SJCRH30 (cell line): ENCODE results near the gene MRPL39. TPM values are rescaled to one million over a fixed set of nuclear protein-coding genes. Genes with fewer than 3 reads are reported as not detected.

ENCODE experiments used
- DNase-seq, 2 experiments: peaks; one replicate each; pipeline ENCODE4 v3.0.0-alpha.2; 2015 to 2020
- H3K27ac ChIP-seq: fragments of 250-450 bp; sonication (Bioruptor Pico); 2 replicates; pipeline ENCODE4 v1.5.1; 2020; ENCODE audit warnings: mild to moderate bottlenecking, moderate library complexity
- H3K27me3 ChIP-seq: fragments of 250-450 bp; sonication (Bioruptor Pico); 2 replicates; pipeline ENCODE4 v1.5.1; 2020; ENCODE audit warnings: mild to moderate bottlenecking, moderate library complexity
- H3K36me3 ChIP-seq: fragments of 250-450 bp; sonication (Bioruptor Pico); 2 replicates; pipeline ENCODE4 v1.5.1; 2020; ENCODE audit warnings: mild to moderate bottlenecking, moderate library complexity
- H3K4me1 ChIP-seq: fragments of 250-450 bp; sonication (Bioruptor Pico); 2 replicates; pipeline ENCODE4 v1.5.1; 2020; ENCODE audit warnings: mild to moderate bottlenecking, moderate library complexity
- H3K4me3 ChIP-seq: fragments of 250-450 bp; sonication (Bioruptor Pico); 2 replicates; pipeline ENCODE4 v1.5.1; 2020; ENCODE audit warnings: mild to moderate bottlenecking, moderate library complexity
- H3K9me3 ChIP-seq: fragments of 250-450 bp; sonication (Bioruptor Pico); replicated peaks from 2 replicates; pipeline ENCODE4 v1.5.1; 2020; ENCODE audit warnings: mild to moderate bottlenecking, moderate library complexity
- total RNA-seq: library from RNA; depleted of rRNA; stranded (reverse); fragments of >200 nt; shearing (Covaris generic); gene quantifications from 2 replicates; pipeline ENCODE4 v1.2.3, GENCODE V29; 2014; rRNA removed

Gene MRPL39
- total RNA-seq = 86.2 and 95.0 TPM in 2 replicates

GRCh38 chr21:25607151-25608043, at the start of gene MRPL39:
TSS of gene MRPL39 (minus strand) at chr21:25607481. CDS start at chr21:25607475, 6 bp downstream.
- Histone ChIP-seq H3K27ac (peak within 1 kb of the TSS; percentile 79), H3K4me3 (peak within 1 kb of the TSS; percentile 90), H3K4me1 (no peaks in the 10 kb centered on the region), H3K9me3 (no peaks in the 10 kb centered on the region), H3K36me3 (peaks cover 34% of the 10 kb centered on the region), H3K27me3 (no peaks in the 10 kb centered on the region)
- DNase-seq = peak; percentile 93 to 94

DNA sequence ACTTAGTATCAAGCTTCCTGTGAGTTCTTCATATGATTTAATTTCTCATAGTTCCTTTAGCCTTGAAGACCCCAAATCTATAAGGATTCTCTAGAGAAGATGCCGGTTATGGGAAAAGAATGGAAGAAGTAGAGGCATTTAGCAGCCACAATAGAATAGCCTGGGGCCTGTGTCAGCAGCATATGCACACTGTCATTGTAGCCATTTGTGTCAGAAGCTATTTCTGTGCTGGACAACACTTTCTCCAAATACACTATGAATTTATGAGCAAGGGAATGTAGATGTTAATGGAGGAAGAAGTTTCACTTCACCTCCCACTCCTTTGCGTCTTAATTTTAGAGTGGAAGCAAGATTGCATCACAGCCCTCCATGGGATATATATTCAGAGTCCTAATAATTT, 49.1 kb upstream of the MRPL39 start:
- Histone ChIP-seq H3K27ac (no peak overlapping the region), H3K4me3 (no peak overlapping the region)
- DNase-seq = no peak

DNA sequence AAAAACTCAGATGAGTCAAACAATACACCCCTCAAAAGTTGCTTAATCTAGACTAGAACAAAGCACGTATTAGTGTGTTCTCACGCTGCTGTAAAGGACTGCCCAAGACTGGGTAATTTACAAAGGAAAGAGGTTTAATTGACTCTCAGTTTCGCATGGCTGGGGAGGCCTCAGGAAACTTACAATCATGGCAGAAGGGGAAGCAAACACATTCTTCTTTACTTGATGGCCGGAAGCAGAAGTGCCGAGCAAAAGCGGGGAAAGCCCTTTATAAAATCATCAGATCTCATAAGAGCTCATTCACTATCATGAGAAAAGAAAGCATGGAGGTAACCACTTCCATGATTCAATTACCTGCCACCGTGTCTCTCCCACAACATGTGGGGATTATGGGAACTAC, 41.9 kb upstream of the MRPL39 start:
- no peaks in the 10 kb centered on the region for H3K27me3 ChIP-seq
- H3K4me3 ChIP-seq = no peak overlapping the region
- no peaks in the 10 kb centered on the region for H3K4me1 ChIP-seq
- H3K36me3 ChIP-seq = no peaks in the 10 kb centered on the region
- H3K9me3 ChIP-seq = no peaks in the 10 kb centered on the region
- DNase-seq = no peak
- H3K27ac ChIP-seq = no peak overlapping the region

More for the DNA sequence above, 49.1 kb upstream of the MRPL39 start:
- Histone ChIP-seq H3K36me3 (no peaks in the 10 kb centered on the region), H3K27me3 (no peaks in the 10 kb centered on the region), H3K4me1 (no peaks in the 10 kb centered on the region), H3K9me3 (no peaks in the 10 kb centered on the region)

GRCh38 chr21:25647647-25648046, 40.4 kb upstream of the MRPL39 start:
- no peak overlapping the region for H3K4me3 ChIP-seq
- no peaks in the 10 kb centered on the region for H3K9me3 ChIP-seq
- H3K36me3 ChIP-seq = 0 out of 2 replicates have a peak, but pooled peaks cover 2% of the 10 kb centered on the region
- no peaks in the 10 kb centered on the region for H3K27me3 ChIP-seq
- no peaks in the 10 kb centered on the region for H3K4me1 ChIP-seq
- DNase-seq = no peak
- H3K27ac ChIP-seq = no peak overlapping the region

DNA sequence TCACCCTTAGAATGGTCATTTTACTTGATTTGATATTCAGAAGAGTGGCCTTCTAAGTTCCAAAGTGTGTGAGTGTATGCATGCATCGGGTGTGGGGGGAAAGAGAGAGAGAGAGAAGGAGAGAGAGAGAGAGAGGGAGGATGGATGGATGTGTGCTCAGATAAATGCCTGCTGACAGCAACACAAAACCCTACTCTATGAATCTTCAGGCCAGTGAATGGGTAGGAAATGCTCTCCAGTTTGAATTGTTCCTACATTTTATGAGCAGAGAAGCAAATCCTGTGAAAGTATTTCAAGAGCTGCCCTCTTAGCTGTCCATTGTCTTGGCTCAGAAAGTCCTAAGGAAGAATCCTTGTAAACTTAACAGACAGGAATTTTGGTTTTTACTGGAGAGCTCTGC, 39.2 kb upstream of the MRPL39 start:
- H3K27me3 ChIP-seq = no peaks in the 10 kb centered on the region
- DNase-seq = no peak
- 0 out of 2 replicates have a peak, but pooled peaks cover 2% of the 10 kb centered on the region for H3K36me3 ChIP-seq
- H3K4me3 ChIP-seq = no peak overlapping the region
- no peak overlapping the region for H3K27ac ChIP-seq
- no peaks in the 10 kb centered on the region for H3K9me3 ChIP-seq
- H3K4me1 ChIP-seq = no peaks in the 10 kb centered on the region

DNA sequence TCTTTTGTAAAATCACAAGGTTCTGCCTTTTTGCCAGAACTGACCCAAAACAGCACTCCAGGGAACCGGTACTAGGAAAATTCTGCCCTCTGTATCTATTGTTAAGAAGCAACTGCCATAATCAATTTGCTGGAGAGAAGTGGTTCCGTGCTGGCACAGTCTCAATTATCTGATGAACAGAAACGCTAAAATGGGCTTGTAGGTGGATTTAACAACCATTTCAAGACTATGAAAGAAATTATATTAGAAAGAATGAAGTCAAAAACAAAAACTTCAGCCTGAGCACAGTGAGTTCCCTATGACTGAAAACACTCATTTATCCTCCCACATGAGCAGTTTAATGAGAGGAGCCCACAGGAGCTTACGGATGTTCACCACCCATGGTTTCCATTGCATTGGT, 36.2 kb upstream of the MRPL39 start:
- no peak for DNase-seq
- no peak overlapping the region for H3K4me3 ChIP-seq
- no peaks in the 10 kb centered on the region for H3K9me3 ChIP-seq
- 0 out of 2 replicates have a peak, but pooled peaks cover 2% of the 10 kb centered on the region for H3K36me3 ChIP-seq
- peaks cover 5% of the 10 kb centered on the region; the same call in 1 of the 2 replicates for H3K4me1 ChIP-seq
- no peaks in the 10 kb centered on the region for H3K27me3 ChIP-seq
- no peak overlapping the region for H3K27ac ChIP-seq

DNA sequence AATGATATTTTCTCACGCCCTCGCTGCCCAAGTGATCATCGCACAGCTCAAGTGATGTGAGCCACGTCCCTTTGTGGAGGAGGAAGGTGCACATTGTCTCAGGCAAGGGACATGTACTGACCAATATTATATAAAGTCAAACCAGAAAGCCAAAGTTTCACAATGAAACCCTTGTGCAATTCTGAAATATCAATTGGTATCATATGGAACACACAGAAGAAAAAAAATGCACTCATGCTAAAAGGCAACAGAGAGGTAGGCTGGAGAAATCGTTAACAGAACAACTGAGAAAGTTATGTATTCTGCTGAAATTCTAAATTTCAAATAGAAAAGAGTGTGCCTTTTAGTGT, 33.6 kb upstream of the MRPL39 start:
- peak overlapping the region; percentile 91 for H3K27ac ChIP-seq

DNA sequence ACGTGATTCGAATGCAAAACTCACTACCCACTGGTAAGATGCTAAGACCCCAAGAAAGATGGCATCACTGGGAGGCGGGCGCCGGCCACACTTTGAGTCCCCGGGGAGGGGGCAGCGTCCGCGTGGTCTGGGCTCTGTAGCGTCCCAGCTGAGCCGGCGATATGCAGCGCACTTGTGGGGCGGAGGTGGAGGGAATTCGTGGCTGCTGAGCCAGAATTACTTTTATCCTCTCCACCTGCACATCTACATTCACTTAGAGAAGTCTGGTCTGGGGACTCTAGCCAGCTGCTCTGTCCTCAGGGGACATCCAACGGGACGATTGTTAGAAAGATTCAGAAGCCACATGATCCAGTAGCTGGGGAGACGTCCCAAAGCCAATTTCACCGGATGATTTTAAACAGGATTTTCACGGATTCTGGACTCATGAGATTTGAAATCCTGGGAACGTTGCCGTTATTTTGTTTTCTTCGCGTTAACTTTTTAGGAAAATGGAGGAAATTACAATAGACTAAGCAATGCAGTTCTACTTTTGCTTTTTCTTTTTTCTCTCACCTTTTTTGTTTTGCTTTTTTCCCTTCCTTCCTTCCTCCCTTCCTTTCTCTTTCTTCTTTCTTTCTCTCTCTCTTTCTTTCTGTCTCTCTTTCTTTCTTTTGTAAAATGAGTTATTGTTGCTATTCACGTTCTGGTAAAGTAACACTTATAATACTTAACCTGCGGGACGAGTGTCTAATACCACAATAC, 33.1 kb upstream of the MRPL39 start:
- no peaks in the 10 kb centered on the region for H3K27me3 ChIP-seq
- peak overlapping the region; percentile 82 for H3K4me3 ChIP-seq
- no peaks in the 10 kb centered on the region for H3K9me3 ChIP-seq
- DNase-seq = peak; percentile 74 to 79
- H3K4me1 ChIP-seq = peaks cover 5% of the 10 kb centered on the region; the same call in 1 of the 2 replicates
- H3K36me3 ChIP-seq = 0 out of 2 replicates have a peak, but pooled peaks cover 2% of the 10 kb centered on the region
- peak overlapping the region; percentile 91 for H3K27ac ChIP-seq

More for the DNA sequence above, 33.6 kb upstream of the MRPL39 start:
- peak overlapping the region; percentile 82 for H3K4me3 ChIP-seq
- no peaks in the 10 kb centered on the region for H3K9me3 ChIP-seq
- peaks cover 5% of the 10 kb centered on the region; the same call in 1 of the 2 replicates for H3K4me1 ChIP-seq
- 0 out of 2 replicates have a peak, but pooled peaks cover 2% of the 10 kb centered on the region for H3K36me3 ChIP-seq
- no peaks in the 10 kb centered on the region for H3K27me3 ChIP-seq
- DNase-seq = peak in 1 of 2 experiments; percentile 25

- 0 out of 2 replicates have a peak, but pooled peaks cover 2% of the 10 kb centered on the region for H3K36me3 ChIP-seq
- DNase-seq = peak; percentile 70 to 71
- H3K4me1 ChIP-seq = peaks cover 5% of the 10 kb centered on the region; the same call in 1 of the 2 replicates
- H3K27ac ChIP-seq = peak overlapping the region; percentile 91
- H3K27me3 ChIP-seq = no peaks in the 10 kb centered on the region
- H3K4me3 ChIP-seq = peak overlapping the region; percentile 82
- no peaks in the 10 kb centered on the region for H3K9me3 ChIP-seq
These were observed 32.4 kb upstream of the MRPL39 start for GRCh38 chr21:25639551-25640201.

DNA sequence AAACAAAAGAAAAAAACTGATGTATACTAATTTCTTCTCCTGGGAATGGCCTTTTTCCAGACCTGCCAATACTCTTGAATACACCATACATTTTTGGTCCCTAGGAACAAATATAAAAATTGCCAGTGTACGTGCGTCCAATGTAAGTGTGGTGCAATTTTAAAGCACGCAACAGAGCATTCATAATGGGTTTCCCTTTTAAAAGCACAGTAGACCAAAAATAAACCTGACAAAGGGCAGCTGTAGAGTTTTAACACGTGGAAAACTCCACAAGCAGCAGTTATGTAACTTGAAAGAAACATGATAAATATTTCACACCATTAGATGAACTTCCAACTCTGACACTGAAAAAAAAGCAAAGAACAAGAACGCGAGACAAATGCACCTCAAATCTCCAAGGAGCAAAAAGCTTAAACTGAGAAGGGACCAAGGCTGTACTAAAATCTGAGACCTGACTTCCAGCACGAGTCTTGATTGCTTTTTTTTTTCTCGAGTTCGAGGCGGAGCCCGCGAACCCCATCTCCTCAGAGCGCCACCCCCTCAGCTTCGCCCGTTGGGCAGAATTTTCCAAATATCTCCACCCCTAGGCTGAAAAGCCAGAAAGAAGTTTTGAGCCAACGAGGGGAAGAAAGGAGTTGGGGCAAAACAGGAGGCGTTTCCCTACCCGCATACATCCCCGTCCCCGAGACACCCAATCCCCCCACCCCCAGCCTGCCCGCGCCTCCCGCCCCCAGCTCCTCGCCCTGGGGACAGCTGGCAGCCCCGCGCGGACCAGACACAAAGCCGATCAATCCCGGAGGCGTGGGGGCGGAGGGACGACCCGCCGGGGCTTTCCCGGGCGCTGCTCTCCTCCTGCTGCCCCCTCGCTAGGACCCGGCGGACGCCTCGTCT, 31.6 kb upstream of the MRPL39 start, which contains the start of gene JAM2:
Gene JAM2, plus strand, starts transcription at position 599 of the 891 bp plus-strand sequence. CDS start 564 bp downstream, outside the sequence.
- peak within 1 kb of the TSS; percentile 91 for H3K27ac ChIP-seq
- DNase-seq = peak; percentile 85 to 86
- 0 out of 2 replicates have a peak, but pooled peaks cover 2% of the 10 kb centered on the region for H3K36me3 ChIP-seq
- peaks cover 5% of the 10 kb centered on the region; the same call in 1 of the 2 replicates for H3K4me1 ChIP-seq
- H3K4me3 ChIP-seq = peak within 1 kb of the TSS; percentile 82
- no peaks in the 10 kb centered on the region for H3K9me3 ChIP-seq
- no peaks in the 10 kb centered on the region for H3K27me3 ChIP-seq

DNA sequence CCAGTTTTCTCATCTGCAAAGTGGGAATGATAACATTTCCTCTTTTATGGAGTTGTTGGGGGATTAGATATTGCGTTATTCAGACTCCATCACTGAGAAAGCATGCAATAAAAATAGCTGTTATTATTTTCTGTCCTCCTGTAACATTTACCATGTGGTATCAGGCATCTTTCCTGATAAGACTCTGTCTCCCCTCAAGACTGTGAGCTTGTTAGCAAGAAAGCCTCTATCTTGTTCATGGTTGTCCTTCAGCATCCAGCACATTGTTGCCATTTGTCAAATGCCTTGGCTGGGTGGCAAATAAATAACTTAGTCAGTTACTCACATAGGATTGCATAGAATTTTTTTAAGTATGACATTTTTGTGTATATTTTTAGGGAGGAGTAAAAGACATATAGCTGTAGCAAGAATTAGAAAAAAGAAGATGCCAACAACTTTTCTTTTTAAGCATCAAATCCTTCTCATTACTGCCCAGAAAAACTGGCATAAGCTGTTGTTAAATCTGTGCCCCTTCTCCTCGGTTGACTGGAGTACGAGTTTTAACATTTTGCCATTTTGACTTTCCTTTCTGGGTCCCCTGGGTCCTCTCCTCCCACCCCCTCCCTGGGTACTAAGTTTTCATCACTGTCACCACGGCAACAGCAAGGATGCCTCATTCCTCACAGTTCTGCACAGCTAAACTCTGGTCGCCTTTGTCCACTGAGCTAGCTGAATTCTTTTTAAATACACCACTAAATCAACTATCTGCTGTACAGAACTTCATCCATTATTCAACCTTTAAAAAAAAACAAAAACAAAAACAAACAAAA, 30.8 kb upstream of the MRPL39 start:
- 0 out of 2 replicates have a peak, but pooled peaks cover 2% of the 10 kb centered on the region for H3K36me3 ChIP-seq
- peaks cover 5% of the 10 kb centered on the region; the same call in 1 of the 2 replicates for H3K4me1 ChIP-seq
- H3K27ac ChIP-seq = no peak overlapping the region
- H3K9me3 ChIP-seq = no peaks in the 10 kb centered on the region
- peak; percentile 11 for DNase-seq
- peak overlapping the region; percentile 82; the same call in 1 of the 2 replicates for H3K4me3 ChIP-seq
- no peaks in the 10 kb centered on the region for H3K27me3 ChIP-seq

- Histone ChIP-seq H3K27me3 (no peaks in the 10 kb centered on the region), H3K9me3 (no peaks in the 10 kb centered on the region), H3K27ac (no peak overlapping the region), H3K36me3 (no peaks in the 10 kb centered on the region), H3K4me3 (no peak overlapping the region), H3K4me1 (peaks cover 5% of the 10 kb centered on the region; the same call in 1 of the 2 replicates)
- DNase-seq = no peak
These were observed 29.4 kb upstream of the MRPL39 start for GRCh38 chr21:25636727-25637126.

GRCh38 chr21:25635310-25635709, 28.0 kb upstream of the MRPL39 start:
- H3K4me3 ChIP-seq = no peak overlapping the region

More at GRCh38 chr21:25635310-25635709, 28.0 kb upstream of the MRPL39 start:
- H3K27ac ChIP-seq = no peak overlapping the region
- no peaks in the 10 kb centered on the region for H3K27me3 ChIP-seq
- no peaks in the 10 kb centered on the region for H3K36me3 ChIP-seq
- no peaks in the 10 kb centered on the region for H3K9me3 ChIP-seq
- no peaks in the 10 kb centered on the region for H3K4me1 ChIP-seq
- no peak for DNase-seq
